ENCODE measurements around the gene TATDN2.

The TATDN2 gene

DNA sequence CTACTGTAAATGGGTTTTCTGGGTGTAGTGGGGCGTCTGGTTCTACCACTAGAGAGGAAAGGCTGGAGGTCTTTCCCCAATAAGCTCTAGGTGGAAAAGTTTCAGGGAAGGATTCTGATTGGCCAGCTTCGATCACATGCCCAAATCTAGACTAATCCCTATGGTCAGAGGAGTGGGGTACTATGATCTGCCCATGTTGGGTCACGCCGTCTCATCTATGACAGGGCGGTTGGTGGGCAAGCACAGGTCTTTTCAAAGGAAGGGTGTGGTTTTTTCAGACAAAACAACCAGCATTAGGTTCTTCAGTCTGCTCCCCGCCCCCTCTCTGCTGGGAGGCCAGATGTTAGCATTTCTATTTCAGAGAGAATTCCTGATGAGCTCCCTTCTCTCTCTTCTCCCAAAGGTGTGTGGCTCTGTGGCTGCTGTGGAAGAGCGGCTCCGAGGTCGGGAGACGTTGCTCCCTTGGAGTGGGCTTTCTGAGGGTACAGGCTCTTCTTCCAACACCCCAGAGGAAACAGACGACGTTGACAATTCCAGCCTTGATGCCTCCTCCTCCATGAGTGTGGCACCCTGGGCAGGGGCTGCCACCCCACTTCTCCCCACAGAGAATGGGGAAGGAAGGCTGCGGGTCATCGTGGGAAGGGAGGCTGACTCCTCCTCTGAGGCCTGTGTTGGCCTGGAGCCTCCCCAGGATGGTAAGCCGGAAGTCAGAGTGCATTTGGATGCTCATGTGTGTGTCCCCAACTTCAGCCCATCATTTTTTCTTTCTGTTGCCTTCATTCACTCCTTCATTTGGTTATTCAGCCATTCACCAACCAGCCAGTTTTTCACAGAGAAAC lies 9.7 kb upstream of the TATDN2 start:
- Histone ChIP-seq H3K4me1 (ENCODE audit: insufficient read depth, low read length, poor library complexity, severe bottlenecking) (peaks cover 18% of the 10 kb centered on the region), H3K9me3 (ENCODE audit: insufficient read depth, low read depth, low read length) (no peaks in the 10 kb centered on the region), H3K79me2 (ENCODE audit: insufficient read depth, low read length) (no peaks in the 10 kb centered on the region), H3K9me2 (replicated peaks; ENCODE audit: low read depth, low read length) (no peaks in the 10 kb centered on the region), H3K4me3 (ENCODE audit: low read length, poor library complexity, severe bottlenecking) (no peak overlapping the region), H4K20me1 (ENCODE audit: insufficient read depth, low read length, poor library complexity, severe bottlenecking) (no peaks in the 10 kb centered on the region), H3K27me3 (ENCODE audit: insufficient read depth, low read length, poor library complexity, severe bottlenecking) (no peaks in the 10 kb centered on the region), H2AFZ (ENCODE audit: low read length) (no peak overlapping the region; the same call in 1 of the 2 replicates), H3F3A (ENCODE audit: low read depth) (no peaks in the 10 kb centered on the region), H3K36me3 (ENCODE audit: insufficient read depth, low read length) (no peaks in the 10 kb centered on the region), H3K9ac (ENCODE audit: low read depth, low read length, poor library complexity, severe bottlenecking) (no peak overlapping the region), H3K4me2 (ENCODE audit: low read depth, low read length, poor library complexity, severe bottlenecking) (no peak overlapping the region)
- TF ChIP-seq EZH2phosphoT487 (IDR thresholded peaks at IDR 0.05; ENCODE audit: borderline replicate concordance): no peak
- no peak for TF ChIP-seq CTCF (conservative IDR thresholded peaks at IDR 0.05; ENCODE audit: low read length)

GRCh38 chr3:10240799-10241198 lies 7.5 kb upstream of the TATDN2 start:
- Histone ChIP-seq H3K4me2 (ENCODE audit: low read depth, low read length, poor library complexity, severe bottlenecking) (no peak overlapping the region), H3K27me3 (ENCODE audit: insufficient read depth, low read length, poor library complexity, severe bottlenecking) (no peaks in the 10 kb centered on the region), H3K9me2 (replicated peaks; ENCODE audit: low read depth, low read length) (no peaks in the 10 kb centered on the region), H3K9me3 (ENCODE audit: insufficient read depth, low read depth, low read length) (no peaks in the 10 kb centered on the region), H4K20me1 (ENCODE audit: insufficient read depth, low read length, poor library complexity, severe bottlenecking) (no peaks in the 10 kb centered on the region), H3K4me1 (ENCODE audit: insufficient read depth, low read length, poor library complexity, severe bottlenecking) (peaks cover 18% of the 10 kb centered on the region), H3F3A (ENCODE audit: low read depth) (no peaks in the 10 kb centered on the region), H3K9ac (ENCODE audit: low read depth, low read length, poor library complexity, severe bottlenecking) (no peak overlapping the region), H3K79me2 (ENCODE audit: insufficient read depth, low read length) (no peaks in the 10 kb centered on the region), H2AFZ (ENCODE audit: low read length) (peak overlapping the region; percentile 69), H3K36me3 (ENCODE audit: insufficient read depth, low read length) (no peaks in the 10 kb centered on the region), H3K4me3 (ENCODE audit: low read length, poor library complexity, severe bottlenecking) (no peak overlapping the region)
- TF ChIP-seq CTCF (conservative IDR thresholded peaks at IDR 0.05; ENCODE audit: low read length) (no peak), EZH2phosphoT487 (IDR thresholded peaks at IDR 0.05; ENCODE audit: borderline replicate concordance) (no peak)

GRCh38 chr3:10242182-10243065 lies 5.8 kb upstream of the TATDN2 start:
- H3K9me2 ChIP-seq (replicated peaks; ENCODE audit: low read depth, low read length): no peaks in the 10 kb centered on the region
- no peaks in the 10 kb centered on the region for H3F3A ChIP-seq (ENCODE audit: low read depth)
- peak overlapping the region; percentile 52 for H3K4me2 ChIP-seq (ENCODE audit: low read depth, low read length, poor library complexity, severe bottlenecking)
- H3K4me1 ChIP-seq (ENCODE audit: insufficient read depth, low read length, poor library complexity, severe bottlenecking): peaks cover 18% of the 10 kb centered on the region
- H3K36me3 ChIP-seq (ENCODE audit: insufficient read depth, low read length): no peaks in the 10 kb centered on the region
- no peak for TF ChIP-seq CTCF (conservative IDR thresholded peaks at IDR 0.05; ENCODE audit: low read length)
- no peak for TF ChIP-seq EZH2phosphoT487 (IDR thresholded peaks at IDR 0.05; ENCODE audit: borderline replicate concordance)
- H3K79me2 ChIP-seq (ENCODE audit: insufficient read depth, low read length): no peaks in the 10 kb centered on the region
- H2AFZ ChIP-seq (ENCODE audit: low read length): peak overlapping the region; percentile 65
- peak overlapping the region; percentile 22 for H3K4me3 ChIP-seq (ENCODE audit: low read length, poor library complexity, severe bottlenecking)
- peak overlapping the region; percentile 31 for H3K9ac ChIP-seq (ENCODE audit: low read depth, low read length, poor library complexity, severe bottlenecking)
- H3K27me3 ChIP-seq (ENCODE audit: insufficient read depth, low read length, poor library complexity, severe bottlenecking): no peaks in the 10 kb centered on the region
- H3K9me3 ChIP-seq (ENCODE audit: insufficient read depth, low read depth, low read length): no peaks in the 10 kb centered on the region
- no peaks in the 10 kb centered on the region for H4K20me1 ChIP-seq (ENCODE audit: insufficient read depth, low read length, poor library complexity, severe bottlenecking)

Data from Loucy (cell line).